AG04449 (cell line): ENCODE measurements around the gene KRT3.

ENCODE experiments used
- CTCF ChIA-PET: fragments of 350-600 bp; formaldehyde crosslinking; extraction: SDS; loops from one replicate; lab custom pipeline; 2021; ENCODE audit warnings: antibody characterized with exemption; lab: Yijun Ruan, JAX
- POLR2A ChIA-PET: fragments of 400-600, 350-600 bp; formaldehyde crosslinking; extraction: SDS; loops from one replicate; lab custom pipeline; 2020; ENCODE audit warnings: antibody characterized with exemption, inconsistent platforms; lab: Yijun Ruan, JAX
- DNase-seq: peaks from one replicate; pipeline ENCODE4 v3.0.0-alpha.2; 2010; ENCODE audit warnings: low read depth, low spot score
- H3K4me3 ChIP-seq: 2 replicates; pipeline ENCODE4 v1.5.1; 2011; ENCODE audit warnings: low read depth, mild to moderate bottlenecking, control low read depth, low read length
- CTCF ChIP-seq: IDR thresholded peaks from one replicate; pipeline ENCODE4 v1.5.1; 2011; ENCODE audit warnings: mild to moderate bottlenecking, moderate library complexity, low read length, control low read depth, inconsistent platforms; ENCODE audit not compliant: insufficient read depth; ENCODE audit errors: missing control alignments

The KRT3 gene

GRCh38 chr12:52795694-52796428 lies at the start of gene KRT3:
KRT3 (minus strand) TSS chr12:52796117; CDS start chr12:52796042, 75 bp downstream.
- no peak for TF ChIP-seq CTCF
- no peak for DNase-seq
- POLR2A ChIA-PET: no interaction called here
- CTCF ChIA-PET: no interaction called here
- no peak within 1 kb of the TSS for H3K4me3 ChIP-seq

GRCh38 chr12:52844386-52844785 lies 48.5 kb upstream of the KRT3 start:
- DNase-seq: no peak
- no peak for TF ChIP-seq CTCF
- CTCF ChIA-PET: interaction anchor here (1.5 kb wide), 1 partner anchor 22 kb away, joined by 5 read pairs; no protein-coding TSS in a partner anchor
- no peak overlapping the region for H3K4me3 ChIP-seq
- POLR2A ChIA-PET: no interaction called here

- CTCF ChIA-PET: interaction anchor here (1.0 to 1.7 kb wide), 4 partner anchors 9 to 35 kb away, joined by 3 to 6 read pairs (median 4); no protein-coding TSS in a partner anchor
- POLR2A ChIA-PET: interaction anchor here (0.5 kb wide), 1 partner anchor 184 kb away, joined by 3 read pairs; no protein-coding TSS in a partner anchor
Observed at GRCh38 chr12:52839436-52840105, 43.7 kb upstream of the KRT3 start.

GRCh38 chr12:52838609-52839435 lies 42.9 kb upstream of the KRT3 start:
- CTCF ChIA-PET: interaction anchor here (0.8 to 1.7 kb wide), 6 partner anchors 8 to 256 kb away, joined by 3 to 6 read pairs (median 4); no protein-coding TSS in a partner anchor
- DNase-seq: no peak
- no peak overlapping the region for H3K4me3 ChIP-seq
- TF ChIP-seq CTCF: no peak
- POLR2A ChIA-PET: interaction anchor here (0.6 kb wide), 1 partner anchor 45 kb away, joined by 3 read pairs; no protein-coding TSS in a partner anchor

More at GRCh38 chr12:52839436-52840105, 43.7 kb upstream of the KRT3 start:
- TF ChIP-seq CTCF: no peak
- DNase-seq: no peak
- H3K4me3 ChIP-seq: no peak overlapping the region

GRCh38 chr12:52837781-52838608 lies 42.1 kb upstream of the KRT3 start:
- no peak for TF ChIP-seq CTCF
- CTCF ChIA-PET: interaction anchor here (0.6 to 1.7 kb wide), 6 partner anchors 28 to 255 kb away, joined by 3 to 6 read pairs (median 4); no protein-coding TSS in a partner anchor
- no peak overlapping the region for H3K4me3 ChIP-seq
- POLR2A ChIA-PET: no interaction called here
- no peak for DNase-seq
